GM19468 (cell line): Measurements from ENCODE around the gene PPIA.

Experiments
- ATAC-seq: cut with Tn5 transposase; IDR thresholded peaks from one replicate; pipeline ENCODE4 v1.9.1; 2021; ENCODE audit warnings: mild to moderate bottlenecking, moderate library complexity, moderate number of reproducible peaks; ENCODE audit not compliant: unreplicated experiment; ENCODE audit errors: extremely low read depth

The PPIA gene

GRCh38 chr7:44796504-44797328, at the start of gene PPIA:
TSS of gene PPIA (plus strand) at chr7:44796681. CDS start at chr7:44796725, 44 bp downstream.
- peak; percentile 84 for ATAC-seq

- peak; percentile 40 for ATAC-seq
These were observed 48.2 kb upstream of the PPIA start, which contains the start of gene ZMIZ2 for GRCh38 chr7:44748045-44748947. TSS of gene ZMIZ2 (plus strand) at chr7:44748847. CDS start at chr7:44756250, 7,403 bp downstream.

GRCh38 chr7:44748948-44749731, 47.3 kb upstream of the PPIA start:
- ATAC-seq: peak; percentile 1

GRCh38 chr7:44749992-44750391, 46.5 kb upstream of the PPIA start:
- ATAC-seq: no peak

- ATAC-seq: no peak
These were observed 46.1 kb upstream of the PPIA start for GRCh38 chr7:44750424-44750823.

GRCh38 chr7:44750921-44751571, 45.4 kb upstream of the PPIA start:
- ATAC-seq: peak; percentile 34

- no peak for ATAC-seq
These were observed 43.7 kb upstream of the PPIA start for GRCh38 chr7:44752822-44753221.

GRCh38 chr7:44754802-44755697, 41.4 kb upstream of the PPIA start:
- ATAC-seq: no peak

- ATAC-seq: no peak
These were observed 40.5 kb upstream of the PPIA start for GRCh38 chr7:44755698-44756627.

GRCh38 chr7:44756904-44757303, 39.6 kb upstream of the PPIA start:
- ATAC-seq: no peak

- no peak for ATAC-seq
These were observed 39.2 kb upstream of the PPIA start for GRCh38 chr7:44757311-44757710.

- no peak for ATAC-seq
These were observed 38.7 kb upstream of the PPIA start for GRCh38 chr7:44757739-44758138.

GRCh38 chr7:44759246-44759645, 37.2 kb upstream of the PPIA start:
- no peak for ATAC-seq

- ATAC-seq: no peak
These were observed 36.4 kb upstream of the PPIA start for GRCh38 chr7:44760034-44760580.

GRCh38 chr7:44761207-44762161, 35.0 kb upstream of the PPIA start:
- ATAC-seq: no peak

- ATAC-seq: no peak
These were observed 34.2 kb upstream of the PPIA start for GRCh38 chr7:44762300-44762699.
